Measurements from ENCODE around the gene PPFIBP1. TPM values are rescaled to one million over a fixed set of nuclear protein-coding genes. Genes with fewer than 3 reads are reported as not detected.

Gene PPFIBP1
- total RNA-seq, 2 donors from 2014 or later: 65.2 to 66.0 TPM

DNA sequence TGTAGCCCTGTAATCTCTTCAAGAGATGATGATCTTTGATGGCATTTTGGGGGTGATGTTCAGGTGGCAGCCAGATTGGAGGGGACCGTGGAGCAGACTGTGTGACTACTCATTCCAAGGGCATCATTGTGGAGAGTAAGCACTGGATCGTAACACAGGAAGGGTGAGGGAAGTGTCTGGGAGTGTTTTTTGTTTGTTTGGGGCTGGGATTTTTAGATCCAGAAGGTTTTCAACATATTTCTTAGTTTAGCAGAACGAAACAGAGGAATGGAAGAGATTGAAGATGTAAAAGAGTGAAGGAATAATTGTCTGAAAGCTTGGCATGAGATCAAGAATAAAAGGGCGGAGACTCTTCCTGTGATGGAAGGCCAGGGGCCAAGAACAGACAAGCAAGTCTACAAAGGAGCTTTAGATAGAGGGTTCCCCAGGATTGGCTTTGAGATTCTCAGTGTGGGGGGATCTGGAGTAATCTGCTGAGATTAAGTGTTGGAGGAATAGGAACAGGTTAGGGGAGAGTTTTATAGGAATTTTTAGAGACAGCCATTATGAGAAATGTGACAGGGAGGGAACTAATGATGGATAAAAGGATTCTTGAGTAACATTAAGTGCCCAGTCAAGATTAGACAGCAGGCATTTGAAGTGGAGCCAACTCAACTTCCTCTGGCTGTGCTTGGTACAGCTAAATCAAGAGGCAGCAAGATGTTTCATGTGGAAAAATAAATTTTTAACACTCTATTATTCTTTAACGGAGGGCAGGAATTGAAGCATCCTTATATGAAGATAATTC is 92.5 kb downstream of the PPFIBP1 start:
- Histone ChIP-seq H3K36me3 (no peaks in the 10 kb centered on the region), H3K27me3 (no peaks in the 10 kb centered on the region), H3K4me3 (no peak overlapping the region), H3K9me3 (no peaks in the 10 kb centered on the region), H3K27ac (peak overlapping the region in 1 of 2 donors; percentile 45), H3K4me1 (peaks cover 0 to 47% of the 10 kb centered on the region in 2 donors)
- TF ChIP-seq, protein P1, sequence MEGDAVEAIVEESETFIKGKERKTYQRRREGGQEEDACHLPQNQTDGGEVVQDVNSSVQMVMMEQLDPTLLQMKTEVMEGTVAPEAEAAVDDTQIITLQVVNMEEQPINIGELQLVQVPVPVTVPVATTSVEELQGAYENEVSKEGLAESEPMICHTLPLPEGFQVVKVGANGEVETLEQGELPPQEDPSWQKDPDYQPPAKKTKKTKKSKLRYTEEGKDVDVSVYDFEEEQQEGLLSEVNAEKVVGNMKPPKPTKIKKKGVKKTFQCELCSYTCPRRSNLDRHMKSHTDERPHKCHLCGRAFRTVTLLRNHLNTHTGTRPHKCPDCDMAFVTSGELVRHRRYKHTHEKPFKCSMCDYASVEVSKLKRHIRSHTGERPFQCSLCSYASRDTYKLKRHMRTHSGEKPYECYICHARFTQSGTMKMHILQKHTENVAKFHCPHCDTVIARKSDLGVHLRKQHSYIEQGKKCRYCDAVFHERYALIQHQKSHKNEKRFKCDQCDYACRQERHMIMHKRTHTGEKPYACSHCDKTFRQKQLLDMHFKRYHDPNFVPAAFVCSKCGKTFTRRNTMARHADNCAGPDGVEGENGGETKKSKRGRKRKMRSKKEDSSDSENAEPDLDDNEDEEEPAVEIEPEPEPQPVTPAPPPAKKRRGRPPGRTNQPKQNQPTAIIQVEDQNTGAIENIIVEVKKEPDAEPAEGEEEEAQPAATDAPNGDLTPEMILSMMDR (IDR thresholded peaks at IDR 0.05): no peak
- DNase-seq (ENCODE audit: low spot score): no peak

DNA sequence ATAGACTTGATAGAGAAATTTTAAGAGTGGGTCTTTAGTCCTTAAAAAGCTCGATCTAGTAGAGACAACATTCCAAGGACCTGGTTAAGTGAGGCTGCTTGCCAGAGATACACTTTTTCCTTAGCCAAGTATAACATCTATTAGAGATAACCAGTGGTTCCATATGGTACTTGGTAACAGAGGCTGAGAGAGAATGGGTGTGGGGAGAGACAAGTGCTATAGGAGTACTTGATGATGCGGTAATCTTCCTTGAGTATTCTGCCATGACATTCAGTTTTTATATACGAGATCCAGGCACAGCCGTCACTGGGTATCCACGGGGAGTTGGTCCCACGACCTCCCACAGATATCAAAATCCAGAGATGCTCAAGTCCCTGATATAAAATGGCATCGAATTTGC is 94.8 kb downstream of the PPFIBP1 start:
- Histone ChIP-seq H3K27ac (no peak overlapping the region), H3K27me3 (no peaks in the 10 kb centered on the region), H3K9me3 (no peaks in the 10 kb centered on the region), H3K36me3 (no peaks in the 10 kb centered on the region), H3K4me1 (peaks cover 0 to 52% of the 10 kb centered on the region in 2 donors), H3K4me3 (no peak overlapping the region)
- DNase-seq (ENCODE audit: low spot score): no peak
- TF ChIP-seq, protein P1 (IDR thresholded peaks at IDR 0.05): no peak

DNA sequence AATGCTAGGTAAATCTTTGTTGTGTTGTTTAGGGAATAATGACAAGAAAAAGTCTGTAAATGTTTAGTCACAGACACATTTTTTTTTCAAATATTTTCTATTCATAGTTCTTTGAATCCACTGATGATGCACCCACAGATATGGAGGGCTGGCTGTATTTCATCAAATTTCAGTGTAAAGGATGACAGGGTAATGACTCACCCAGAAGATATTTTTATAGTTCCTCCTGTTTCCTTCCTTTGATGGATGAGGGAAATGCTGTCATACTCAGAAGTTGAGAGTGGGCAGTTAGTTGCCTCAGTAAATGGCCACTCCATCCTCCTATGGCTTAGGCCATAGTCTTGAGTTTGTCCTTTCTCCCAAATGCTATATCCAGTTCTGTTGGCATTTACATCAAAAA is 95.3 kb downstream of the PPFIBP1 start:
- peaks cover 0 to 55% of the 10 kb centered on the region in 2 donors for H3K4me1 ChIP-seq

DNA sequence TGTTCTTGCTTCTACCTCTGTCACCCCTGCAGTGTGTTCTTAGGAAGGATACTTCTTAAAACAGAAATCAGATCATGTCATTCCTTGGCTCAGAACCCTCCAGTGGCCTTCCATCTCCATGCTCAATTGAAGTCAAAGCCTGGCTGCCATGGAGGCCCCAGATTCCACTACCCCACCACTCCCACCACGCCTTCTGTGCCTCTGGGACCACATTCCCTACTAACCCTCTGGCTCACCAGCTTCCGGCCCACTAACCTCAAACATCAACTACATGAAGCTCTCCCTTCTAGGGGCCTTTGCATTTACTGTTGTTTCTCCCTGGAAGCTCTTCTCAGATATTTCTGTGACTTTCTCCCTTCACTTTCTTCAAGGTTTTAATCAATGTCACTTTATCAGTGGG is 96.1 kb downstream of the PPFIBP1 start:
- TF ChIP-seq, protein P1 (IDR thresholded peaks at IDR 0.05): no peak
- H3K27me3 ChIP-seq: no peaks in the 10 kb centered on the region
- H3K27ac ChIP-seq: no peak overlapping the region
- no peak overlapping the region for H3K4me3 ChIP-seq
- H3K36me3 ChIP-seq: no peaks in the 10 kb centered on the region
- no peak for DNase-seq (ENCODE audit: low spot score)
- no peaks in the 10 kb centered on the region for H3K9me3 ChIP-seq
- H3K4me1 ChIP-seq: peaks cover 0 to 55% of the 10 kb centered on the region in 2 donors

More for the DNA sequence above, 95.3 kb downstream of the PPFIBP1 start:
- Histone ChIP-seq H3K27ac (no peak overlapping the region), H3K27me3 (no peaks in the 10 kb centered on the region), H3K9me3 (no peaks in the 10 kb centered on the region), H3K36me3 (no peaks in the 10 kb centered on the region), H3K4me3 (no peak overlapping the region)
- TF ChIP-seq, protein P1 (IDR thresholded peaks at IDR 0.05): no peak
- DNase-seq (ENCODE audit: low spot score): no peak

DNA sequence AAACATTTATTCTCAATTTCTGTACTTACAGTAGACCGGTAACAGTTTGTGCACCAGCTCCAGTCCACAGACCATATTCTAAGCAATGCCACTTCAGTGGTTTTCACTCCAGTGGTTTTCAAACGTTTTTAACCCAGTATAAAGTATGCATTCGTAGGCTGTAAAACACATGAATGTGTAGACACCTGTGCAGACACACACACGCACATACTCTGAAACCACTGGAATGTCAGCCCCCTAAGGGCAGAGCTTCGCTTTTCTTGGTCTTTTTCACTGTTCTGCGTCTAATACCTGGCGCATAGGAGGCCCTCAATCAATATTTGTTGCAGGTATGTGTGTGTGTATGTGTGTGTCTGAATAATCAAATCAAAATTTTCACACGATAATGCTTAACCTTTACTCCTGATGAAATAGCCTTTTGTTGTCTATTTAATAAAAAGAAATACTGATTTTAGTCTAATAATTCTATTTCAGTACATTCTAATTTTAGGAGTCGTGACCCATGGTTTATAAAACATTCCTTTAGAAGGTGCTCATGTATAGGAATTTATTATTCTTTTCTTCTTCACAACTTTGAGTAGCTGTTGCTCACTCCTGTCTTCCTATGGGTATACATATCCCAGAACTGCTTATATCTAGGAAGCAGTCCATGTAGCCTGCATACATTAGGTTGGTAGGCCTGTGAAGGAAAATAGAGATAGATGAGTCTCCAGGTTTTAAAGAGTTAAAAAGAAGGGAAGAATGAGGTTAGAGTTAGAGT is 98.6 kb downstream of the PPFIBP1 start:
- Histone ChIP-seq H3K4me3 (no peak overlapping the region), H3K4me1 (peaks cover 0 to 48% of the 10 kb centered on the region in 2 donors), H3K27me3 (no peaks in the 10 kb centered on the region), H3K9me3 (no peaks in the 10 kb centered on the region), H3K36me3 (no peaks in the 10 kb centered on the region), H3K27ac (no peak overlapping the region)
- TF ChIP-seq, protein P1 (IDR thresholded peaks at IDR 0.05): no peak
- no peak for DNase-seq (ENCODE audit: low spot score)
